Right cardiac atrium (tissue), 5 donors: ENCODE data around the gene AFG3L2. TPM values are rescaled to one million over a fixed set of nuclear protein-coding genes. Genes with fewer than 3 reads are reported as not detected.
"Not testable (repeated sequence)": the region's sequence is repeated elsewhere in the genome, so short reads cannot be mapped to it uniquely, and the experiment has no call there.

Source experiments
- ATAC-seq, 2 donors: fragments of 200-7000 bp; cut with Tn5 transposase; one replicate each; pipeline versions ENCODE4 v1.8.0 to v1.9.1; 2020; ENCODE audit warnings: moderate library complexity in 2 of 2, mild to moderate bottlenecking in 1 of 2
- DNase-seq, 3 donors: peaks; one replicate each; pipeline ENCODE4 v3.0.0-alpha.2; 2020
- H3K27ac ChIP-seq: one replicate; pipeline ENCODE4 v1.5.1; 2013; ENCODE audit warnings: mild to moderate bottlenecking, low read length, control low read depth, moderate library complexity
- H3K27me3 ChIP-seq: one replicate; pipeline ENCODE4 v1.6.1; 2013; ENCODE audit not compliant: control insufficient read depth, insufficient read depth
- H3K4me1 ChIP-seq: one replicate; pipeline ENCODE4 v1.6.1; 2013; ENCODE audit warnings: low read length; ENCODE audit not compliant: control insufficient read depth, insufficient read depth
- H3K4me3 ChIP-seq: one replicate; pipeline ENCODE4 v1.5.1; 2013; ENCODE audit warnings: low read length, control low read depth
- H3K9me3 ChIP-seq: one replicate; pipeline ENCODE4 v1.6.1; 2013; ENCODE audit warnings: low read length; ENCODE audit not compliant: control insufficient read depth
- WGBS: extraction: QIAGEN DNeasy Blood & Tissue Kit; methylation state at CpG from one replicate; pipeline ENCODE4 v1.1.7; 2013; 5-methylcytosine and 5-hydroxymethylcytosine counted together
- intact Hi-C, 4 donors: fragments of 100-400 bp; cut with DNase I; formaldehyde crosslinking; loops; one replicate each; pipeline versions ENCODE4 v1.11.0 to v1.14.0; 2022 to 2023
- polyA plus RNA-seq: library from polyadenylated mRNA; stranded (reverse); fragments of 200-250 nt; gene quantifications from one replicate; pipeline ENCODE4 v1.2.3, GENCODE V29; 2013
- total RNA-seq, 4 donors: library from RNA; stranded (reverse); fragmentation: NEBNext Ultra II Directional; extraction: Animal tissue kit (Norgen Biotek cat#: 25700); gene quantifications; one replicate each; pipeline ENCODE4 v1.2.1, GENCODE V29; 2021
- donor health status: healthy with polysubstance abuse.
- donor health status: DM: no; HTN: yes; CAD: no.
- donor health status: DM: no; HTN: no; CAD: no.
- donor health status: DM: no; HTN: yes; CAD: no; lungs with severe emphysema.
- donor health status: DM: yes; HTN: yes; CAD: no.

AFG3L2 gene
- total and polyA plus RNA-seq, 5 donors = 53.3 to 88.4 (median 75.9) TPM

DNA sequence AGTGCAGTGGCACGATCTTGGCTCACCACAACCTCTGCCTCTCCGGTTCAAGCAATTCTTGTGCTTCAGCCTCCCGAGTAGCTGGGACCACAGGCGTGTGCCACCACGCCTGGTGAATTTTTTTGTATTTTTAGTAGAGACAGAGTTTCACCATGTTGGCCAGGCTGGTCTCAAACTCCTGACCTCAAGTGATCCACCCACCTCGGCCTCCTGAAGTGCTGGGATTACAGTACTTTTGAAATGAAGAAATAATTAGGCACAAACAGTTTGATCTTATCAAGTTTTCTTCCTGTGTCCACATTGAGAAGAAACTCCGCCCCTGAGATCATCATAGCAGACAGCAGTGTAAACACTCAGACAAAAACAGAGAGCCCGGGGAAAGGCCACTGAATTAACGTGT lies 33.7 kb upstream of the AFG3L2 start:
- ATAC-seq, H3K27me3 ChIP-seq, H3K27ac ChIP-seq, H3K9me3 ChIP-seq, H3K4me1 ChIP-seq, DNase-seq, H3K4me3 ChIP-seq, intact Hi-C loops: not testable (repeated sequence)
- 83% methylated on average over 9 of the region's 9 CpGs for WGBS

DNA sequence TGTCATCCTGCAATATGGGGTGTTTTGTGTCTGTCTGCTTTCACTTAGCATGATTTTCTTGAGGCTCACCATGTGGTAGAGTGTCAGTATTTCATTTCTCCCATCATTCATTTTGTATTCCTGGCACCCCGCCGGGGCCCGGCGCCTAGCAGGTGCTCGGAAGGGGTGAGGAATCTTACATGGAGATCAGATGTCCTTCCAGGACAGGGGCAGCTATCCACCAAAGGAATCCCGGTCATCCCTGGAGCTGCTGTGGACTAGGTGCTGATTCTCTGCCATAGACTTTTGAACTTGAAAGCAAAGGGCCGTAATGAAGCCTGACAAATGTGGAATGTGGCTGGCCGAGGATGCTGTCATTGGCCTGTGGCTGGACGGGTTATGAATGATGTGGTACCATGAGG lies 33.1 kb upstream of the AFG3L2 start:
- Histone ChIP-seq H3K27me3 (no peaks in the 10 kb centered on the region), H3K9me3 (no peaks in the 10 kb centered on the region), H3K4me3 (no peak overlapping the region), H3K27ac (no peak overlapping the region), H3K4me1 (no peaks in the 10 kb centered on the region)
- DNase-seq = peak in 1 of 3 donors; percentile 44
- intact Hi-C loops = no loop called here
- WGBS = 76% methylated on average over 9 of the region's 9 CpGs
- no peak for ATAC-seq

GRCh38 chr18:12409469-12409868 lies 32.4 kb upstream of the AFG3L2 start:
- Histone ChIP-seq H3K27me3 (no peaks in the 10 kb centered on the region), H3K27ac (no peak overlapping the region), H3K9me3 (no peaks in the 10 kb centered on the region), H3K4me1 (no peaks in the 10 kb centered on the region), H3K4me3 (no peak overlapping the region)
- no peak for DNase-seq
- WGBS = 81% methylated on average over 3 of the region's 3 CpGs
- ATAC-seq = no peak
- intact Hi-C loops = loop anchor here in 1 of 4 donors (5.0 kb wide), 1 partner anchor 248 kb away; the partner anchor contains the start of gene SPIRE1

DNA sequence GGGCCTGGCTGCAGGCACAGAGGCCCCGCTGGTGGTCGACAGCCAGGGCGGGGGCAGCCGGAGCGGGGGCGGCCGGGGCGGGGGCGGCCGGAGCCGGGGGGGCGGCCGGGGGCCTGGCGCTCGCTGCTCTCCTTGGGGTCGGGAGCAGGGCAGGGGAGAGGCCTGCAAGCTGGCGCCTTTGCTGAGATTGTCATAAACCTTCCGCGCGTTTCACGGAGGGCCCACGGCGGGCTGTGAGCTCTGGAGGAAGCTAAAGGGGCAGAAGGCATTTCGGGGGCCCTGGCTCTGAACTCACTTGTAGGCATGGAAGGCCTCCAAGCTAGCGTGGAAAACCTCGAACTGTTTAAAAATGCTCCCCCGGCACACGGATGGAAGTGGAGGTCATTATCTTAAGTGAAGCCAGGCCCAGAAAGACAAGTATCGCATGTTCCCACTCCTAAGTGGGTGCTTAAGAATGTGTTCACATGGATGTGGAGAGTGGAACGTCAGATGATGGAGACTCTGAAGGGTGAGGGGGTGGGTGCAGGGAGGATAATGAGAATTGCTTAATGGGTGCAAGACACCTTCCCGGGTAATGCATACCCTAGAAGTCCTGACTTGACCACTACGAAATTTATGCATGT lies 31.3 kb upstream of the AFG3L2 start:
- ATAC-seq = no peak

GRCh38 chr18:12406371-12407111 lies 29.5 kb upstream of the AFG3L2 start:
- no peak for DNase-seq
- H3K27ac ChIP-seq = no peak overlapping the region
- H3K4me3 ChIP-seq = no peak overlapping the region
- ATAC-seq = no peak
- 79% methylated on average over 19 of the region's 19 CpGs for WGBS
- intact Hi-C loops = loop anchor here in 1 of 4 donors (5.0 kb wide), 1 partner anchor 251 kb away; the partner anchor contains the start of gene SPIRE1
- no peaks in the 10 kb centered on the region for H3K27me3 ChIP-seq
- H3K9me3 ChIP-seq = no peaks in the 10 kb centered on the region
- no peaks in the 10 kb centered on the region for H3K4me1 ChIP-seq

More for the DNA sequence above, 31.3 kb upstream of the AFG3L2 start:
- Histone ChIP-seq H3K9me3 (no peaks in the 10 kb centered on the region), H3K4me1 (no peaks in the 10 kb centered on the region), H3K27me3 (no peaks in the 10 kb centered on the region), H3K27ac (peak overlapping the region; percentile 77), H3K4me3 (peak overlapping the region; percentile 76)
- intact Hi-C loops = loop anchor here in 1 of 4 donors (5.0 kb wide), 1 partner anchor 249 kb away; the partner anchor contains the start of gene SPIRE1
- 5% methylated on average over 32 of the region's 32 CpGs for WGBS
- no peak for DNase-seq

DNA sequence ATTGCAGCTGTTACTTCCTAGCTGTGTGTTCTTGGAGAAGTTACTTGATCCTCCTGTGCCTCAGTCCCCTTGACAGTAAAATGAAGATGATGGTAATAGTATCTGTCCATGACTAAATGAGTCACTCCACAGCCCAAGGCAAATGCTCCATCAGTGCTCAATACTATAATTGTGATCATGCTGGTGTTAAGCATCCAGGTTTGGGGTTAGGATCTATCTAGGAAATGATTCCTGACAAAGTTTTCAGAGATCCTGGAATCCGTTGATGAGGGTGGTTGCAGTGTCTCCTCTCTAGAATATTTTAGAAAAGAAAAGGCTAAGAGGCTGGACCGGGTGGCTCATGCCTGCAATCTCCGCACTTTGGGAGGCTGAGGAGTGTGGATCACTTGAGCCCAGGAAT lies 28.0 kb upstream of the AFG3L2 start:
- DNase-seq (no peak), ATAC-seq (no peak)
- intact Hi-C loops = loop anchor here in 1 of 4 donors (5.0 kb wide), 1 partner anchor 252 kb away; the partner anchor contains the start of gene SPIRE1
- H3K27me3 ChIP-seq = no peaks in the 10 kb centered on the region
- 86% methylated on average over 3 of the region's 3 CpGs for WGBS
- no peak overlapping the region for H3K27ac ChIP-seq
- no peaks in the 10 kb centered on the region for H3K9me3 ChIP-seq
- H3K4me1 ChIP-seq = no peaks in the 10 kb centered on the region
- no peak overlapping the region for H3K4me3 ChIP-seq

DNA sequence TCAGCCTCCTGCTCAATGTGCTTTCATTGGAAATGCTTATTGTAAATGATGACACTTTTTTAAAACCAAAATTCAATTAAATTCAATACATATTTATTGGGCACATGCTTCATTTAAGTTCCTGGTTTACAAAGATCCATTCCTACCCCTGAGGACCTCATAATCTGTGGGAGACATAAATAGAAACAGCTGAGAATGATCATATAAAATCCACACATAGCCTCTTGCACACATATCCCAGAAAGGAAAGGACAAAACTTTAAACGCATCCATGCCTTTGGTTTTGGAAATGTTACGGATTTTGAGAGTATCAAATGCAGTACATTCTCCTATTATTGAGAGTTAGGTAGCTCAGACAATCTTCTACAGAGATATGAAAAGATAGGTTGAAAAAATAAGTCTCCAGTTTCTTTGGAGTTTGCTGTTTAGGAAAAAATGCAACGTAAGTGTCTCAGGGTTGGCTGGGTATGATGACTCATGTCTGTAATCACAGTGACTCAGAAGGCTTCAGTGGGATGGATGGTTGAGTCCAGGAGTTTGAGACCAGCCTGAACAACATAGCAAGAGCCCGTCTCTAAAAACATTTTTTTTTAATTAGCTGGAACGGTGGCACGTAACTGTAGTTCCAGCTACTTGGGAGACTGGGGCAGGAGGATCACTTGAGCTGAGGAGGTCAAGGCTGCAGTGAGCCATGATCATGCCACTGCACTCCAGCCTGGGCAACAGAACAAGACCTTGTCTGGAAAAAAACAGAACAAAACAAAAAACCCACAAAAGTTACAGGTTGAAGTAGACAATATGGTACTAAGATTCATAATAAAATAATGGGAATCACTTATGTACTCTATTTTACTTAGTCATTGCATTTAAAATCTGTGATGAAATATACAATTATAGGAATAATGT lies 26.8 kb upstream of the AFG3L2 start:
- Histone ChIP-seq H3K9me3 (no peaks in the 10 kb centered on the region), H3K27ac (no peak overlapping the region), H3K27me3 (no peaks in the 10 kb centered on the region), H3K4me1 (no peaks in the 10 kb centered on the region), H3K4me3 (no peak overlapping the region)
- ATAC-seq (no peak), DNase-seq (no peak)
- intact Hi-C loops = no loop called here
- 53% methylated on average over 6 of the region's 6 CpGs for WGBS

GRCh38 chr18:12401881-12402280 lies 24.9 kb upstream of the AFG3L2 start:
- Histone ChIP-seq H3K27me3 (no peaks in the 10 kb centered on the region), H3K27ac (no peak overlapping the region), H3K9me3 (no peaks in the 10 kb centered on the region), H3K4me3 (no peak overlapping the region), H3K4me1 (no peaks in the 10 kb centered on the region)
- 75% methylated on average over 9 of the region's 9 CpGs for WGBS
- ATAC-seq = no peak
- intact Hi-C loops = no loop called here
- no peak for DNase-seq

DNA sequence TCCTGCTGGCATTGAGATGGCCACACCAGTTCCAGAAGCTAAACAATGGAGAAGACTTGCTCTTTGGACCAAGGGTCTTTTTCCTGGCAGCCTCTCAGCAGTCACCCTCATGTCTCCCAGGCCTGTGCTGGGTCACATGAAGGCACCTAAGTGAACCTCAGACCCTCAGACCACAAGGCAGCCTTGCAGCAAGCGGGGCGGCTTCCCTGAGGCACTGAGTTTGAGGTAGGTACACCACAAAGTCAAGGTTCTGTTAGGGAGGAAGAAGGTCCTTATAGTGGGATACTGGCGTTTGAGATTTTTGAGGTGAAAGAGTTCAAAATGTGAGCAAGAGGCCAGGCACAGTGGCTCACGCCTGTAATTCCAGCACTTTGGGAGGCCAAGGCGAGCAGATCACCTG lies 22.2 kb upstream of the AFG3L2 start:
- WGBS = 96% methylated on average over 5 of the region's 5 CpGs
- Histone ChIP-seq H3K4me3 (no peak overlapping the region), H3K27me3 (no peaks in the 10 kb centered on the region), H3K4me1 (no peaks in the 10 kb centered on the region), H3K9me3 (no peaks in the 10 kb centered on the region), H3K27ac (no peak overlapping the region)
- ATAC-seq (no peak), DNase-seq (no peak)
- intact Hi-C loops = no loop called here

- ATAC-seq (no peak), DNase-seq (no peak)
- Histone ChIP-seq H3K9me3 (no peaks in the 10 kb centered on the region), H3K27ac (no peak overlapping the region), H3K27me3 (no peaks in the 10 kb centered on the region), H3K4me3 (no peak overlapping the region), H3K4me1 (no peaks in the 10 kb centered on the region)
- intact Hi-C loops = no loop called here
- WGBS = 67% methylated on average over 5 of the region's 5 CpGs
These were observed 21.6 kb upstream of the AFG3L2 start for GRCh38 chr18:12398625-12399024.

GRCh38 chr18:12397793-12398192 lies 20.8 kb upstream of the AFG3L2 start:
- WGBS = 88% methylated on average over 6 of the region's 6 CpGs
- Histone ChIP-seq H3K27me3 (no peaks in the 10 kb centered on the region), H3K27ac (no peak overlapping the region), H3K9me3 (no peaks in the 10 kb centered on the region), H3K4me1 (no peaks in the 10 kb centered on the region), H3K4me3 (no peak overlapping the region)
- DNase-seq (no peak), ATAC-seq (no peak)
- intact Hi-C loops = no loop called here
